ENCODE data around the gene SCUBE1.

GRCh38 chr22:43377548-43377895 lies 34.4 kb upstream of the SCUBE1 start:
- TF ChIP-seq EGR1 (IDR thresholded peaks at IDR 0.05; ENCODE audit: borderline replicate concordance, low read depth, low read length) (no peak), CTCF (IDR thresholded peaks at IDR 0.05; ENCODE audit: control extremely low read depth in 1 of 3, insufficient read depth in 1 of 3, low read depth in 1 of 3, low read length in 3 of 3) (no peak), SIRT6 (IDR thresholded peaks at IDR 0.05; ENCODE audit: low read length) (no peak), GABPA (IDR thresholded peaks at IDR 0.05; ENCODE audit: borderline replicate concordance, insufficient read depth, low read length) (no peak), BACH1 (IDR thresholded peaks at IDR 0.05; ENCODE audit: low read length) (no peak), USF2 (IDR thresholded peaks at IDR 0.05; ENCODE audit: low read length) (no peak), TCF12 (IDR thresholded peaks at IDR 0.05; ENCODE audit: low read depth, low read length) (no peak), EZH2 (IDR thresholded peaks at IDR 0.05; ENCODE audit: low read depth, low read length, severe bottlenecking) (no peak), CEBPB (IDR thresholded peaks at IDR 0.05; ENCODE audit: low read depth, low read length) (no peak)
